NCI-H2107 treated with DMSO at 0.1 percent for 48 hours (cell line): ENCODE measurements around the gene ACSS3.
"Not testable (repeated sequence)": the region's sequence is repeated elsewhere in the genome, so short reads cannot be mapped to it uniquely, and the experiment has no call there.

ENCODE experiments used
- DNase-seq: peaks from one replicate; lab custom pipeline; 2025; ENCODE audit not compliant: unreplicated experiment; lab: John Stamatoyannopoulos, UW

Gene ACSS3

GRCh38 chr12:81077686-81078441 is at the start of gene ACSS3:
Gene ACSS3, plus strand, starts transcription at chr12:81078079. Its CDS starts 42 bp downstream, at chr12:81078121.
- peak; percentile 71 for DNase-seq

- DNase-seq: no peak
Observed at GRCh38 chr12:81034926-81035325, 43.0 kb upstream of the ACSS3 start.

GRCh38 chr12:81039231-81039630 is 38.6 kb upstream of the ACSS3 start:
- no peak for DNase-seq

GRCh38 chr12:81043979-81044740 is 33.7 kb upstream of the ACSS3 start:
- no peak for DNase-seq

- DNase-seq: not testable (repeated sequence)
Observed at GRCh38 chr12:81064971-81065370, 12.9 kb upstream of the ACSS3 start.

GRCh38 chr12:81070846-81071245 is 7.0 kb upstream of the ACSS3 start:
- no peak for DNase-seq

GRCh38 chr12:81075539-81075938 is 2.3 kb upstream of the ACSS3 start:
- DNase-seq: no peak

GRCh38 chr12:81077329-81077685 is 572 bp upstream of the ACSS3 start:
- DNase-seq: peak; percentile 71

GRCh38 chr12:81078469-81079196 is 754 bp downstream of the ACSS3 start:
- DNase-seq: no peak

- DNase-seq: no peak
Observed at GRCh38 chr12:81079280-81080076, 1.6 kb downstream of the ACSS3 start.

- peak; percentile 17 for DNase-seq
Observed at GRCh38 chr12:81080431-81080983, 2.6 kb downstream of the ACSS3 start.

- no peak for DNase-seq
Observed at GRCh38 chr12:81081726-81082125, 3.8 kb downstream of the ACSS3 start.

- DNase-seq: no peak
Observed at GRCh38 chr12:81083018-81083417, 5.1 kb downstream of the ACSS3 start.

GRCh38 chr12:81083906-81084513 is 6.1 kb downstream of the ACSS3 start:
- DNase-seq: no peak

- DNase-seq: no peak
Observed at GRCh38 chr12:81084811-81085350, 7.0 kb downstream of the ACSS3 start.

- DNase-seq: no peak
Observed at GRCh38 chr12:81085832-81086231, 8.0 kb downstream of the ACSS3 start.

- DNase-seq: peak; percentile 56
Observed at GRCh38 chr12:81086342-81086741, 8.5 kb downstream of the ACSS3 start.

GRCh38 chr12:81088221-81088620 is 10.3 kb downstream of the ACSS3 start:
- no peak for DNase-seq

- no peak for DNase-seq
Observed at GRCh38 chr12:81089412-81089811, 11.5 kb downstream of the ACSS3 start.

GRCh38 chr12:81092053-81092452 is 14.2 kb downstream of the ACSS3 start:
- DNase-seq: no peak
